K562 (cell line): ENCODE data around the gene WDR88. TPM values are rescaled to one million over a fixed set of nuclear protein-coding genes. Genes with fewer than 3 reads are reported as not detected.
A peak's percentile ranks its signal among the peaks of the same experiment; 100 is the strongest.

ENCODE experiments used
- ELF1 ChIP-seq: fragments of 200-800 bp; sonication (Bioruptor generic); IDR thresholded peaks from 2 replicates; pipeline ENCODE4 v1.6.1; 2016; ENCODE audit warnings: missing genetic modification characterization, missing compliant biosample characterization
- ETV1 ChIP-seq: fragments of 450-650 bp; conservative IDR thresholded peaks from 2 replicates; pipeline ENCODE4 v1.6.1; 2016; ENCODE audit warnings: missing genetic modification characterization, control low read depth, low read depth, missing compliant biosample characterization
- HDAC3 ChIP-seq: fragments of 450-650 bp; IDR thresholded peaks from 2 replicates; pipeline ENCODE4 v1.6.1; 2018; ENCODE audit warnings: borderline replicate concordance, mild to moderate bottlenecking, moderate library complexity; ENCODE audit not compliant: partially characterized antibody
- HDAC6 ChIP-seq: IDR thresholded peaks from 2 replicates; pipeline ENCODE4 v1.6.1; 2012; ENCODE audit warnings: low read depth, mild to moderate bottlenecking, control low read depth, inconsistent platforms, low read length, moderate library complexity
- MYNN ChIP-seq, 2 experiments: sonication (generic); formaldehyde crosslinking in 1 of 2; IDR thresholded peaks; 2 replicates each; pipeline versions ENCODE4 v1.5.0 to v1.6.1; 2016 to 2020; ENCODE audit warnings: antibody characterized with exemption in 1 of 2, missing genetic modification reagents in 1 of 2
- NBN ChIP-seq: fragments of 450-650 bp; IDR thresholded peaks from 2 replicates; pipeline ENCODE4 v1.6.1; 2016; ENCODE audit warnings: low read depth, mild to moderate bottlenecking
- PHF8 ChIP-seq: fragments of 200-600 bp; sonication (generic); IDR thresholded peaks from 2 replicates; pipeline ENCODE4 v1.6.1; 2012; ENCODE audit warnings: mixed run types, mild to moderate bottlenecking, inconsistent platforms, low read length, moderate library complexity, borderline replicate concordance
- POLR3G ChIP-seq: IDR thresholded peaks from 2 replicates; pipeline ENCODE4 v1.6.1; 2011; ENCODE audit not compliant: insufficient read length, insufficient replicate concordance; ENCODE audit errors: extremely low read depth
- SMAD4 ChIP-seq: fragments of 250-450 bp; sonication (Bioruptor Pico); conservative IDR thresholded peaks from 2 replicates; pipeline ENCODE4 v1.8.0; 2021; ENCODE audit warnings: inconsistent platforms, mild to moderate bottlenecking, moderate library complexity
- TBP ChIP-seq: optimal IDR thresholded peaks from 2 replicates; pipeline ENCODE3; 2011; ENCODE audit warnings: low read depth, low read length, improper control_type of control experiment
- TEAD4 ChIP-seq, 2 experiments: sonication (generic) in 1 of 2; formaldehyde crosslinking in 1 of 2; IDR thresholded peaks; 2 replicates each; pipeline versions ENCODE4 v1.6.1 to v1.8.0; 2012 to 2022; ENCODE audit warnings: borderline replicate concordance in 1 of 2, inconsistent platforms in 1 of 2, low read length in 1 of 2, mild to moderate bottlenecking in 1 of 2, missing genetic modification reagents in 1 of 2
- ZSCAN29 ChIP-seq: fragments of 450-650 bp; IDR thresholded peaks from 2 replicates; pipeline ENCODE4 v1.6.1; 2017
- polyA plus RNA-seq, 8 experiments: library from polyadenylated mRNA; depleted of rRNA in 4 of 8; stranded (reverse) in 5 of 8; unstranded in 3 of 8; fragments of >200 nt; fragmentation: Nextera tagmentation in 2 of 8; fragmentation: Illumina TruSeq in 1 of 8; extraction: Ambion mirVana in 2 of 8; extraction: Trizol in 1 of 8; gene quantifications; 2 replicates each; pipeline versions ENCODE4 v1.2.1 to v1.2.3, GENCODE V29; 2011 to 2014; ENCODE audit warnings: inconsistent platforms in 1 of 8, missing spikeins in 1 of 8
- total RNA-seq, 7 experiments: library from RNA; depleted of rRNA in 6 of 7; stranded (reverse); fragments of >200 nt in 6 of 7; fragmentation: Illumina TruSeq in 2 of 7; extraction: Trizol in 2 of 7; gene quantifications; 2 replicates each; pipeline versions ENCODE4 v1.2.1 to v1.2.3, GENCODE V29; 2011 to 2021; ENCODE audit warnings: low replicate concordance in 1 of 7

Gene WDR88
- total and polyA plus RNA-seq, 9 of the 15 experiments (the other 6 are each of a cell fraction or from before 2014, with no cell fraction given), result 0.03 to 0.04 TPM; not detected in 7

DNA sequence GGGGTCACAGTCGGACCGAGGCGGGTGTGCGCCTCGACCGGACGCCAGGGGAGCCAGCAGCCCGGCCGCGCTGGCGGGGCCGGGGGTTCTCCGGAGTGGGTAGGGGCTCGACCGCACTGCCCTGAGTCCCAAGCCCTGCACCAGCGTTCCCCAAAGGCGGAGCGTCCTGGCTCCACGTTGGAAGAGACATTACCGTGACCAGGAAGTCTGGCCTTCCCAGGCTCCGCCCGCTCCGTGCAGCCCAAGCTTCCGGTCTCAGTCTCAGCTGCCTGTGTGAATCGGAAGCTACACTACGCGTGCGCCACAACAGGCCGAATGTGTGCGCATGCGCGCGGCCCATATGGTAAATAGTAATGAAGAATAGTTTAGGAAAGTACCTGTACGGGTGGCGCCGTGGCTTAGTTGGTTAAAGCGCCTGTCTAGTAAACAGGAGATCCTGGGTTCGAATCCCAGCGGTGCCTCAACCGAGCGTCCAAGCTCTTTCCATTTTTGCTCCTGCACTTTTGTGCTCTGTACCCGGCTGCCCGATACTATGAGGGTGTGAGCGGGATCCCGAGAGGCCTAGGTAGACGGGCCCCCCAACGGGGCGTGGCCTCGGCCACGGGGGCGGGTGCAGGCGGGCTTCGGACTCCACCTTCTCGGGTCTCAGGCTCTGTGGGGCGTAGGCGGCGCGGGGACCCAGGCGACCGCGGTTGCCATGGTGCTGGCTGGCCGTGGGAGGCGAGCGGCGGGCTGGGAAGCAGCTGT is 44.9 kb downstream of the WDR88 start (continued):
- TF ChIP-seq MYNN (IDR thresholded peaks at IDR 0.05), result peak; percentile 96
- TF ChIP-seq MYNN (CRISPR knock-in tag; IDR thresholded peaks at IDR 0.05), result peak; percentile 74
- TF ChIP-seq HDAC6, result peak; percentile 86; the same call in 1 of the 2 replicates
- TF ChIP-seq TBP, result peak; percentile 99
- peak; percentile 69 for TF ChIP-seq POLR3G
- TF ChIP-seq ZSCAN29, result 0 out of 2 replicates have a peak, but pooled peaks have one; percentile 29
- 0 out of 2 replicates have a peak, but pooled peaks have one; percentile 41 for TF ChIP-seq SMAD4 (CRISPR knock-in tag)
- peak; percentile 72 for TF ChIP-seq TEAD4 (IDR thresholded peaks at IDR 0.05; ENCODE audit: low read length)
- TF ChIP-seq TEAD4 (CRISPR knock-in tag; IDR thresholded peaks at IDR 0.05; ENCODE audit: borderline replicate concordance), result no peak
- TF ChIP-seq ELF1 (tag), result peak; percentile 96
- peak; percentile 99 for TF ChIP-seq PHF8
- TF ChIP-seq ETV1, result peak; percentile 92
- TF ChIP-seq NBN, result peak; percentile 76
- no peak for TF ChIP-seq HDAC3
- TF ChIP-seq, all 486 proteins: peak for 144
